GM18909 (cell line): Measurements from ENCODE around the gene TLR5.

Source experiments
- ATAC-seq: cut with Tn5 transposase; IDR thresholded peaks from one replicate; pipeline ENCODE4 v1.9.1; 2021; ENCODE audit warnings: mild to moderate bottlenecking; ENCODE audit not compliant: unreplicated experiment, poor library complexity

Gene TLR5

DNA sequence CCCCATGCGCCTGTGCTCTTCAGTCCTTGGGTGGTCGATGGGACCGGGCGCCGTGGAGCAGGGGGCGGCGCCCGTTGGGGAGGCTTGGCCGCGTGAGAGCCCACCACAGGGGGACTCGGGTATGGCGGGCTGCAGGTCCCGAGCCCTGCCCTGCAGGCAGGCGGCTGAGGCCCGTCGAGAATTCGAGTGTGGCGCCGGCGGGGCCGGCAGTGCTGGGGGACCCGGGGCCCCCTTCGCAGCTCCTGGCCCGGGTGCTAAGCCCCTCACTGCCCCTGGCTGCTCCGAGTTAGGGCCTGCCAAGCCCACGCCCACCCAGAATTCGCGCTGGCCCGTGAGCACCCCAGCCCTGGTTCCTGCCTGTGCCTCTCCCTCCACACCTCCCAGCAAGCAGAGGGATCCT is 26.1 kb downstream of the TLR5 start:
- no peak for ATAC-seq

DNA sequence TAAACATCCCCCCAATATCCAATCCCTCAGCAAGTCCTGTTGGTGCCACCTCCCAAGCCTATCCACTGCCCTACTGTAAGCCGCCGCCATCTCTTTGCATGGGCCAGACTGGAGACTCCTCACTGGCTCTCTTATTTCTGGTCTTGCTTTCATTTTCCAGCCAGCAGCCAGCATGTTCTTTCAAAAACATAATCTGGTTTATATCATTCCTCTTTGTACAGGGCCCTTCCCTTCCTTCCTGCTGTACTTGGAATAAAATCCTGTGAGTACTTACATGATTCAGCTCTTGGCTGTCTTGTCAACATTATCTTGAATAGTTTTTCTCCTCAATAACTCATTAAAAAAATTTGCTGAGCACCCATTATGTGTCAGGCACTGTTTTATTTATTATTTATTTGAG is 28.2 kb downstream of the TLR5 start:
- no peak for ATAC-seq

DNA sequence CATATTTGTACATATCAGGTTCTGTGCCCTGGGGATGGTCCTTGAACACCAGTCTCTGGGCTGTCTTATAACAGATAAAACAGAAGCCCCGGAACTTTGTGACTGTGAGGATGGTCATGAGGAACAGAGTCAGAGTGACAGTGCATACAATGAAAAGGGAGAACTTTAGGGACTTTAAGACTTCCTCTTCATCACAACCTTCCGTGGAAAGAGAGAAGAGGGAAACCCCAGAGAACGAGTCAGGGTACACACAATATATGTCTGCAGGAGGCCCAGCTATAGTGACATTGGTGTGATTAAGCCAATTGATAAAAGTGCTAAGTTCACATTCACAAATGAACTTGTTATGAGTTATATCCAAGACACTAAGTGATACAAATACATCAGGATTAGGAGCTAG is 32.1 kb downstream of the TLR5 start:
- ATAC-seq = no peak

DNA sequence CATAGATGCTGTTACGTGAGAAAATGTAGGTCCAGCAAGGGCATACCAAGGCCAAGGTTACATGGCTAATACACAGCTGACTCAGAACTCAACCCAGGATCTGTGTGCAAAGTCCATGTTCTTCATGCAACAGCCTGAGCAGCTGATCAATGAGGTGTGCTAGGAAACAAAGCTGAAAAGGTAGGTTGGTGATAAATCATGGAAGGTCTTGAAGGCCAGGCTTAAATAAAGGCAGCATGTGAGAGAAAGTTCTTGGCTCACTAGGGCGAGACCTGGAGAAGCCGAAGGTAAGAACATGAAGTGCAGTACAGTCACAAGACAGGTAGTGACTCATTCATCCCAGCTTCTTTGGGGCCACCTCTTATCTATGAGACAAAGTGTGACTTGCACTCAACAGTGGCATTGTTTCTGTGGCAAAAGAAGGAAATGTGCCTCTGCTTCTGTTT is 33.4 kb downstream of the TLR5 start:
- no peak for ATAC-seq

DNA sequence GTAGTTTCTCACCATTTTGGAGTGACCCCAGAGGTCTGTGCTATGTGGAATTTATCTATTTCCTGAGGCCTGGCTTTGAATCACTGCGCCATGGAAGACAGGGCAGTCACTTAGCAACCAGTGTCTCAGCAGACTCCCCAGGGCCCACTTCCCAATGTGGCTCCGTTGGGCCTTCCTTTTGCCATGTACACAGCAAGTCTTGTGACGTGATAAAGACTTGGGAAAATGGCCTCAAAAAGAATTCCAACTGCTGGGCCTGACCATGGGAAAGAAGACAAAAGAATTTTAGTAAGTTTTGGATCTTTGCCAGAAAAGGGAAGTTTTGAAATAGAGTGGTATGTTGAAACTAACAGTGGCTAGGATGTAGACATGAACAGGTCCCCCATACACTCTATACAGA is 36.2 kb downstream of the TLR5 start:
- no peak for ATAC-seq

DNA sequence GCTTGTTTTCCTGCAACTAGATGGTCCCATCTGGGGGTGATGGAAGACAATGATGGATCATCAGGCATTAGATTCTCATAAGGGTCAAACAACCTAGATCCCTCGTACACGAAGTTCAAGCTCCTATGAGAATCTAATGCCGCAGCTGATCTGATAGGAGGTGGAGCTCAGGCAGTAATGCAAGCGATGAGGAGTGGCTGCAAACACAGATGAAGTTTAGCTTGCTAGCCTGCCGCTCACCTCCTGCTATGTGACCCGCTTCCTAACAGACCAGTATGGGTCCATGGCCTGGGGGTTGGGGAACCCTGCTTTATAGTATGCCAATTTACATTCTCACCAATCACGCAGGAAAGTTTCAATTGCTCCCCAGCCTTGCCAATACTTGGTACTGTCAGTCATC is 37.5 kb downstream of the TLR5 start:
- no peak for ATAC-seq

DNA sequence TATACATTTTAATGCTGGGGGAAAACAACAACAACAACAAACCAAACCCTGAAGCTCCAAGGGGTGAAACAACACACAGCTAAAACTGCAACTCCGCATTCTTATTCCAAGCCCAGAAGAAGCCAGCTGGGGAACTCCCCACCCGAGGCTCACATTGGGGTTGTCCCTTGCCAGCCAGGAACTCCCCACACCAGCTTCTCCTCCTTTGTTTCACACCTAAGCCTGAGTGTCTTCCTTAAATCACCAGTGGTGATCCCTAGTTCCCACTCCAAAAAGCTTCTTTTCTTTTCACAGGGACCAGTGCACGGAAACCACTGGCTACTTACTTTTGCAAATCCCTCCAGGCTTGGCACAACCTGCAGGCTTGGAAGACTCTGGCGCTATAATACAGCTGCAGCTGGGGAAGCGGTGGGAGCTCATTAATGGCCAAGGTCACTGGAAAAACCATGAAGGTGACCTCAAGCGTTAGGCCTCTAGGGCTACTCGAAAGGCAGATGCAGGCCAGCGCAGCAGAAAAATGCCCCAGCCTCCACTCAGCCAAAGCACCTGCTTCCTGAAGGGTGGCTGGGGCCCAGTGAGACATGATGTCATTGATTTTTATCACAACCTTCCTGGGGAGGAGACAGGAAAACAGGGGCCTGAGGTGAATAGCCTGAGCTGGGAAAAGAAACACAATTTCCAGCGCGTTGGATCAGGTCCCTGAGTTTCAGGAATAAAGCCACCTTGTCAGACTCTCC is 40.1 kb downstream of the TLR5 start:
- no peak for ATAC-seq

DNA sequence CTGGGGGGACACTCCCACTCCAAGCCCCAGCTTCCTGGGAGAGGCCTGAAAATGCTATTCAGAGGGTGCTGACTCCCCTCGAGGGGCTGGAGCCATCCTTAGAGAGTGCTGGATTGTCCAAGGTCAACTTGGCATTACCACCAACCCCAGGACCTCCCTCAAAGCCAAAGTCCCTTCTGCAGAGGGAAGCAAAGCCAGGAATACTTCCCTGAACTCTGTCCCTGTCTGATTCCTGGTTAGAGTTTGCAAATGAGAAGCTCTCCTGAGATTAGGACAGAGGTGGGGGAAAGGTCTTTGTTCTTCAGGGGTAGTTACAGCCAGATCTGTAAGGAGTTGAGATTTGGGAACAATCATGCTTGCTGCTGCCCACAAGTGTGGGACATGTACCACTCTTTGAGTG is 45.3 kb downstream of the TLR5 start:
- no peak for ATAC-seq

DNA sequence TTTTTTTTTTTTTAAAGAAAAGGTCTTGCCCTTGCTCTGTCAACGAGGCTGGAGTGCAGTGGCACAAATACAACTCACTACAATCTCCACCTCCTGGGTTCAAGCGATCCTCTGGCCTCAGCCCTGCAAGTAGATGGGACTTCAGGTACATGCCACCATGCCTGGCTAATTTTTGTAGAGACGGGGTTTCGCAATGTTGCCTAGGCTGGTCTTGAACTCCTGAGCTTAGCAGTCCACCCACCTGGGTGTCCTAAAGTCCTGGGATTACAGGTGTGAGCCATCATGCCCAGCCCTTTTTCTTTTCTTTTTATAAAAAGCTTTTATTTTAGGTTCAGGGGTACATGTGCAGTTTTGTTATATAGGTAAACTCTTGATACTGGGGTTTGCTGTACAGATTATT is 47.2 kb downstream of the TLR5 start:
- ATAC-seq = no peak

DNA sequence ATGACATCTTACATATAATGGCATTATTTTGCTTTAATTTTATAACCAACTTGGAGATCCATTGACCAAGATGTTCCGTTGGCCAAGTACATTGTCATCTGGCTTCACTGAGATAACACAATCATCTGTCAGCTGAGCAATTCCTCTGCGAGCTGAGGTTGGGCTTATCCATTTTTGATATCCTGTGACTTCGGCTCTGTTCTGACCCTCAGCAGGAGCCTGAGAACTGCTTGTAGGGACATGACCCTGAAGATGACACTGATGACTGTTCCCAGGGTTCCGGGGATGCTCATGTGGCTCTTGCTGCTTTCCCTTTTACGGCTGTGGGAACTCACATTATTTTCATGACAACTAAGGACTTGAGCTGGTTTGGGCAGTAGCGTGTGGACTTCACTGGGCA is 51.2 kb downstream of the TLR5 start:
- ATAC-seq = no peak

DNA sequence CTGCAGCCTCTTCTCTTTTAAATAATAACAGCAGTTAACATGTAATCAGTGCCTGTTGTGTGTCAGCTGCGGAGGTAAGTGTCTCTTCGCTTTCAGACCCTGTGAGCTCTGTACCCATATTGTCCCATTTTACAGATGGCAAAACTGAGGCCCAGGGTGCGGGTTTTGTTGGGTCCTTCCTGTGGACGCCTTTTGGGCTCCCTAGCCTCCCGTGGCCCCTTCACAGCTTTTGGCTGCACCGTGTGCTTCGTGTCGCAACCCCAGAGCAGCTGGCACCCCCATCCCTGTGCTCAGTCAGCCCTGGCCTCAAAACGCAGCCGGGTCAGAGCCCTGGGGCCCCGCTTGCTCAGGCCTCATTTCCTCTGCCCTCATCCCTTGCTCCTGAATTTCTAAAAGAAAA is 53.8 kb downstream of the TLR5 start:
- no peak for ATAC-seq

DNA sequence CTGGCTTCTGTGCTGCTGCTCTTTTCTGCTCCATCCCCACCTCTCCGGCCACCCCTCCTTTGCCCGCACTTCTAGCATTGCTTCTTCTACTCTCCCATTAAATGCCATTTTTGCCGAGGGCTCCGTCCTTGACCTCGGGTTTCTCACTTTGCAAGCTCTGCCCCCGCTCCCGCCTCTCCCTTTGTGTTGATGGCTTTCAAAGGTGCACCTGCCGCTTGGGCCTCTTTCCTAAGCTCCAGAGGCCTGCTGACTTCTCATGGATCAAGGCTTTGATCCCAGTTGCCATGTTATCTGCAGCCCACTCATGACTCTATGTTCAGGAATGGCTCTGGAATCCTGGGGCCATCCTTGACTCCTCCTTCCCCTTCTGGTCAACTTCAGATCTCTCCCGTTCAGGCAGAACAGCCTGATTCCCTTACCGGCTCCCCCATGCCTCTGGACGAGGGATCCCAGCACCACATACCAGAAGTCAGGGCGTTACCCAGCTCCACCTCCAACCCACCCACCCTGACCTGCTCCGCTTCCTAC is 54.3 kb downstream of the TLR5 start:
- no peak for ATAC-seq

DNA sequence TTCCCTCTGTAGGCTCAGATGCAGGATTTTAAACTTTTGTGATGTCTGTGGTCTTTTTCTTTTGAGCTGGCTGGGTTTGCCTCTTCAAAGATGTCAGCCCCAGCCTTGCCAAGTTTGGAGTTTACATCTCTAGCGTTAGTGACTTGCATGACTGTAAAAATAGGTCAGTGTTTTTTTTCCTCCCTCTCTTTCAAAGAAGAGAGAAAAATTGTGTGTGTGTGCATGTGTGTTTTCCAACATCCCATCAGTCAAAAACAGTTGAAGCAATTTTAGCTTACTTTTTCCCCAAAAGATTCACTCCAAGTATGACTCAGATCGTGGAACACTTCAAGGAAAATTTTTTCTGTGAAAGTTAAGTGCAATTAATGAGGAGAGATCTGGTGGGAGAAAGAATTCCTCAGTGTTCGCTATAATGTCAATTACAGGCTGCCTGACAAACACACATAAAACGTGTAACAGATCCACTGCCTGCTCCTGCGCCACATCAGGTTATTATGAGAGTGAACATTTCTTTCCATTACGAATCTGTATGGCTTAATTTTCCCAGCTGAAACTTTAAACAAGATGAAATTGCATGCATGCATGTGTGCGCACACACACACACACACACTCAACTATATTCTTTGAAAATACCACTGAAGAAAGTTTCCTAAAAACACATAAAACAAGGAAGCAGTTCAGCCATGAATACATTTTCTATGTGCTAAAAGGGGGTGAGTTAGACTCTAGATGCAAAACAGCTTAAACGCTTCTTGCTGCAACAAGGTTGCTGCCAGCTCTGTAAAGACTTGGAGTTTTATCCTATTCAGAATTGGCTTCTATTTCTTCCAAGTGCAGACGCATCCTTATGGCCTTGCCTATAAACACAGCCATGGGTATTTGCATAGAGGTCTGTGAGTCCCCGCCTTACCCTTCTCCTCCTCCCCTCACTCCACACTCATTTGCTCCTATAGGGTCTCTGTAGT is 55.5 kb downstream of the TLR5 start:
- no peak for ATAC-seq

DNA sequence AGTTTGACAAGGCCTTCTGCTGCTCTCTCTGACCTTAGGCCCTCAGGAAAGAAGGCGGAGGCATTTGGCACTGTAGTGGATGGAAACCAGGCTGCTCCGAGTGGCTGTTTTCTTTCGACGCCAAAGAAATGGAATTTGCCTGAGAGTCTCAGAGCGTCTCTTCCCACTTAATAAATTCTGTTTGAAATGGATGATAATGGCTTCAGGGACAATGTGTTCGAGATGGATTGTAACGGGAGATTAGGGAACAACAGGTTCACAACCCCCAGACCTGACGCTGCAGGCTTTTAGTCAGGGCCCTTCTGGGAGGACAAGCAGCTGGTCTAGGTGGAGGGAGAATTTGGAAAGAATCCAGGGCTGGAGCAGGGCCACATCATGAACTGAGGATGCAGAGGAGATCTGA is 58.6 kb downstream of the TLR5 start:
- ATAC-seq = no peak

DNA sequence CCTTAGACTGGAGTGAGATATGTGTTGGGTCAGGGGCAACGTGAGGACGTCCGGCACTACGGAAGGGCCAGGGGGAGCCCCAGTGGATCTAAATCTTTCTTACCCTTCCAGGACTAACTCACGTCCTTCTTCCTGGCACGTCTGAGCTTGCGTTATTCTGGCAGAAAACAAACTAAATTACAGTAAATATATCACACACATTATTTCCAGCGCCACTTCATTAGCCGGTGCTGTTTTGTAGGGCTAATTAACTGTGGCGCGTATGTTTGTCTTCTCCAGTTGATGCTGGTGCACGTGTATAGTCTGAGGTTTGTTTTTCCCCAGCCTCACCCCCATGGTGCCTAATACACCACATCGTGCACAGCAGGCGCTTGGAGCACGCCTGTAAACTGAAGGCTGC is 59.2 kb downstream of the TLR5 start:
- no peak for ATAC-seq

DNA sequence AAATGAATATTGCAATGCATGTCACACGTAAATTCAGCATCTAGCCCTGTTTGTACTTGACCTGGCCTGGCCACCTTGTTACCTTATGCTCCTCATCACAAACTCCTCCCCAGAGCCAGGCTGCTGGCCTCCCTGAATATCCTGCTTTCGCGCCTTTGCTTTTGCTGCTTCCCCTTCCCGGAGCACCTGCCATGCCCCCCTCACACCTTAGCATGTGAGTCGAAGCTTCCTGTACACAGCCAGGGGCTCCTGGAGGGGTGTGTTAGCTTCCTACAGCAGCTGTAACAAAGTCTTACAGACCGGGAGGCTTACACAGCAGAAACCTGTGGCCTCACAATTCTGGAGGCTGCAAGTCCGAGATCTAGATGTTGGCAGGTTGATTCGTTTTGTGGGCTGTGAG is 60.1 kb downstream of the TLR5 start:
- no peak for ATAC-seq

DNA sequence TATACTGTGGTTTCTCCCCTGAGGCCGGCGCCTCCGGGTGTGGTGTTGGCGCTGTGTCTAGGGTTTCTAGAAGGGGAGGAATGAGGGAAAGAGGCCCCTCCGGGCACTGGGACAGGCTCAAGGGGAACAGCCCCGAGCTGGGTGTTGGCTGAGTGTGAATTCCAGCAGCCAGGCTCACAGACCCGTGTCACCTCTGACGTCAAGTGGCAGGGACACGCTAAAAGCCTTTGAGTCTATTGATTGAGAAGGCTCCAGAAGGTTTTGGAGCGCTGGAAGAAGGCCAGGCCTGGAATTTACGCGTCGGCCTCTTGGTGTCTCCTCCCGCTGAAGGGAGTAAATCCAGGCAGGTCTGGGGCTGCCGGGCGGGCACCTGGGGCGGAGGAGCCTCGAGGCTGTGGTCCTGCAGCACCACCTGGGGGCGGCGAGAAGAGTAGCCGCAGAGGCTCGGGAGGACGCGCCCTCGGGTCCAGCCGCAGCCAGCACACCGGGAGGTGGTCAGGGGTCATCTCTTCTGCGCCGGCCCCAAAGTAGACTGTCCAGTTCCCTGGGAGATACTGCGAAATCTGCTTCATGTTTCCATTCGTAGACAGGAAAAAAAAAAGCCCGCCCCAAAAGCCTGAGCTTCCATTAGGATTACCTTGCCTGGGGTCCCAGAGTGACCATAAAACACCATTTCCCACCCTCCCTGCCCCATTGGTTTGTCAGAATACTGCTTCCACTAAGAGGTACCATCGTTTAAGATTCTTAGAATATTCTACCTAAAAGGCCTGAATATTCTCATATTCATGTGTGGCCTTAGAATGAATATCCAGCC is 61.7 kb downstream of the TLR5 start:
- ATAC-seq = peak; percentile 99

DNA sequence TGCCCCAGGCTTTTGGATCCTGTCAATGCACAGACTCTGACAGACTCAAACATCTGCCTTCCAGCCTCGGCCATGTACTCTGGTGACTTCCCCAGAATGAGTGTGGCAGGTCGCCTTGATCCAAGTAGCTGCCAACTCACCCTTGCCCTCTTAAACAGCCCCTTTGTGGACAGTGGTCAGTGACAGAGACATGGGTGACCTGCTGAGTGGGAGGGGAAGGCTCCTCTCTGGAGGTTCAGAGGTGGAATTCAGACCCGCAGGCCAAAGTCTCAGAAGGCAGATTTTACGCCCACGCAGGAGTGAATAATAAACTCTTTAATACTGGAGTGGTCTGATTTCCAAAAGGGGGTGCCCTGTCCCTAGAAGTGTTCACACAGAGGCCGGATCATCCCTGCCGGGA is 63.5 kb downstream of the TLR5 start:
- ATAC-seq = no peak

DNA sequence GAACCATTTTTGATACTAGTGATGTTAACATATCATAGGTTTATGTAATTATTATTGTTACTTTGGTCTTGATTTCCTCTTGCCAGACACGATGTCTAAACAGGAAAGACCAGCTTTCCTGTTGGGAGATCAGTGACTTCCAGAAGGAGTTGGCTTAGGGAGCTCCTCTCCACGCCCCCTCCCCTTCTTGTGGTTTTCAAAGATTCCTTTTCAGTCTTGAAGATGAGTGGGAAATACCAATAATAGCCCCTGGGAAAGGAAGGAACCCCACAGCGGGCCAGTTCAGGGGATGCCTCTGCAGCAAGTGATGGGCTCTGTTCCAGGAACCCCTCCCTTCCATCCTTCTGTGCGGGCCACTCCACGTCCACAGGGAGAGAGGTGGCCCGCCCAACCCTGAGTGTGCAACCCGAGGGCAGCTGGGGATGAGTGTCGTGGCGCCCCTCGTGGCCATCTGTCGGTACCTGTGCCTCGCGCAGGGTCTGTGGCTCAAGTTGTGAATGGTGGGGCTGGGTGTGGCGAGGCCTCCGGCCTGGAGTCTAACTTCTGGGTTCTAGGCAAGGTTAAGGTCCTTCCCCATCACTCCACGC is 65.7 kb downstream of the TLR5 start:
- ATAC-seq = no peak

DNA sequence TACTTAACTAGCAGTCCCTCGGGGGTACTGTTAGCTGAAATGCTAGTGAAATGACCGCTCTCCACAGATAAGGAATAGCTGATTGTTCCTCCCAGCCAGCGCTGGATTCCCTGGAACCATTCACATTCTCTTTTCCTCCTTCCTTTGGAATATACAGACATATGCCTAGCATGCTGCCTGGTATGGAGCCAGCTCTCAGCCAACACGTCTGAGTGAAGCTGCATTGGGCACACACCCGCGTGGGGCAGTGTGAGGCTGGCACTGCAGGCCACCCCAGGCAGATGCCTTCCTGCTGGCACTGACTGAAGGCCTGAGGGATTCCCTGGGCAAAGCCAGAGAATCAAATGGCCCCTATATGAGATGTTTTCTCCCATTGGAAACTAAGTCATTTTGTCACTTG is 66.7 kb downstream of the TLR5 start:
- ATAC-seq = no peak
